Tongue (tissue), 2 donors: ENCODE results near the gene ZNF576. TPM values are rescaled to one million over a fixed set of nuclear protein-coding genes. Genes with fewer than 3 reads are reported as not detected.
"Not testable (repeated sequence)": the region's sequence is repeated elsewhere in the genome, so short reads cannot be mapped to it uniquely, and the experiment has no call there.

Experiments used
- DNase-seq: peaks from one replicate; pipeline ENCODE4 v3.0.0-alpha.2; 2015
- total RNA-seq: library from RNA; depleted of rRNA; stranded (reverse); fragments of >200 nt; gene quantifications from one replicate; pipeline ENCODE4 v1.2.3, GENCODE V29; 2014

Gene ZNF576
- total RNA-seq, 1 donor from 2014 or later = 8.8 TPM

DNA sequence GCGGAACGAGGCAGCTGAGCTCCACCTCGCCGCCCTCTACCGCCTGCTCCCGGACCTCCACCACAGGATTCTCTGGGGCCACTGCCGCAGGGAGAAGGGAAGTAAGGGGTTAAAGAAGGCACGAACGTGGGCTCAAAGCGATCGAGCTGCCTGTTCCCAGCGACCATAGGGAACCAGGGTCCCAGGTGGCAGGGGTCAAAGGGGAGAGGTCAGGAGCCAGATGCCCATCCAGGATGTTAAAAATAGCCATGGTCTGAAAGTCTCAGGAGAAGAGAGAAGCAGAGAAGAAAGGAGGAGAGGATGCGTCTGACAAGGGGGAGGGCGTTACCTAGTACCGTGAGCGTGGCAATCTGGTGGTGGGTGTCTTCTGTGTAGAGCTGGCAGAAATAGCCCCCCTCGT is 30.4 kb downstream of the ZNF576 start:
- DNase-seq = no peak

DNA sequence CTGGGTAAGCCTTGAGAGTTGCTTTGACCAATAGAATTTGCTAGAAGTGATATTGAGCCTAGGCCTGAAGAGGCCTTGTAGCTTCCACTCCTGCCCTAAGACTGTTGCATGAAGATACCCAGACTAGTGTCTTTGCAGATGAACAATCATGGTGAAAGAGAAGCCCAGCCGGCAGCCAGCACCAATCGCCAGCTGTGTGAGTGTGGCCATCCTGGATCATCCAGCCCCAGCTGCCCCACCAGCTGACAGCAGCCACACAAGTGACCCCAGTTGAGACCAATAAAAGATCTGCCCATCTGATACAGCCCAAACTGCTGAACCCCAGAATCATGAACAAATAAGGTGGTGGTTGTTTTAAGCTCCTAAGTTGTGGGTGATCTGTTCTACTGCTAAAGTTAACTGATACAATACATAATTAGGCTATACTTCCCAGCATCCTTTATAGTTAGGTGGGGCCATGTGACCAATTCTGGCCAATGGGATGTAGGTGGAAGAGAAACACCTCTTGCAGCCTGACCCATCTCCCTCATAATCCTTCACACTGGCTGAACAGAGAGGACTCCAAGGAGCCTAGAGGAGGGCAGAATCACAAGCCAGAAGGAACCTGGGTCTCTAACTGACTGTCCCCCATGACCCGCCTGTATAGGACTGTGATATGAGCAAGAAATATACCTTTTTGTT is 32.4 kb downstream of the ZNF576 start:
- no peak for DNase-seq

- DNase-seq = no peak
Measured at GRCh38 chr19:43631491-43631890, 35.1 kb downstream of the ZNF576 start.

GRCh38 chr19:43633520-43633919 is 37.1 kb downstream of the ZNF576 start:
- no peak for DNase-seq

- DNase-seq = no peak
Measured at GRCh38 chr19:43634068-43634467, 37.7 kb downstream of the ZNF576 start.

DNA sequence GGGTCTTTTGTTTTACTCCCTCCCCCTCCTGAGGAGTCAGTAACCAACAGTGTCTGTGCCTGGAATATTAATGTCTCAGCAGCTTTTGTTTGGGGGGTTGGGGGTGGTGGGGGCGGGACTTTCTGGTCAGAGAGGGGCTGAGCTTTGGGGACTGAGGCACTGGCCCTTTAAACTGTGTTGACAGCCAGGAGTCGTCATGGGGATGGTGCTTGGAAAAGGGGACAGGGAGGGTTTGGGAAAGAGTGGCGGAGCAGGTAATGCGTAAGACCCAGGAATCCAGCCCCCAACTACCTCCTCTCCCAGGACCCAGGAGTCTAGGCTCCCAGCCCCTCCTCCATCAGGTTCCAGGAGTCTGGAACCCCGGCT is 38.1 kb downstream of the ZNF576 start:
- peak; percentile 52 for DNase-seq

DNA sequence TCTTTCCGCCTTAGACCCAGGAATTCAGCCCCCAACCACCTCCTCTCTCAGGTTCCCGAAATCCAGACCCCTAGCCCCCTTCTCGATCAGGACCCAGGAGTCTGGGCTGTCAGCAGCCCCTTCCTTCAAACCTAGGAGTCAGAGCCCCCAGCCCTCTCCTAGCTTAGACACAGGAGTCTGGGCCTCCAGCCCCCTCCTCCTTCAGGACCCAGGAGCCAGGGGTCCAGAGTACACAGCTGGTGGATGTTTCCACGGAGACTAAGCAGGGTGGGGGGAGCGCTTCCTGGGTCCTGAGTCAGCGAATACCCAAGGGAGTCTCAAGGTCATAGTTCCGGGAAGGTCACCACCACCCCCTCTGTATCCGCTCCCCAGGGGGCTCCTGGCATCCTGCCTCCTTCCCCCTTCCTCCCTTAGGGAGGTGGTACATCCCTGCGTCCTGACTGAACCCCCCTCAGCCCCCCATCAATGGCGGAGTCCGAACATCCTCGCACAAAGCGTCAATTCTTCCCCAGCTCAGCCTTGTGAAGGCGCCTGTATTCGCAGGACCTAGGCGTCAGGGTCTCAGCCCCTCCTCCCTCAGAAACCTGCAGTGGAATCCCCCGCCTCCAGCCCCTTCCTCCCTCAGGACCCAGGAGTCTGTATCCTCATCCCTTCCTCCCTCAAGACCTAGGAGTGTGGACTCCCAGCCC is 38.6 kb downstream of the ZNF576 start:
- peak; percentile 56 for DNase-seq

GRCh38 chr19:43635561-43635940 is 39.2 kb downstream of the ZNF576 start:
- DNase-seq = not testable (repeated sequence)

DNA sequence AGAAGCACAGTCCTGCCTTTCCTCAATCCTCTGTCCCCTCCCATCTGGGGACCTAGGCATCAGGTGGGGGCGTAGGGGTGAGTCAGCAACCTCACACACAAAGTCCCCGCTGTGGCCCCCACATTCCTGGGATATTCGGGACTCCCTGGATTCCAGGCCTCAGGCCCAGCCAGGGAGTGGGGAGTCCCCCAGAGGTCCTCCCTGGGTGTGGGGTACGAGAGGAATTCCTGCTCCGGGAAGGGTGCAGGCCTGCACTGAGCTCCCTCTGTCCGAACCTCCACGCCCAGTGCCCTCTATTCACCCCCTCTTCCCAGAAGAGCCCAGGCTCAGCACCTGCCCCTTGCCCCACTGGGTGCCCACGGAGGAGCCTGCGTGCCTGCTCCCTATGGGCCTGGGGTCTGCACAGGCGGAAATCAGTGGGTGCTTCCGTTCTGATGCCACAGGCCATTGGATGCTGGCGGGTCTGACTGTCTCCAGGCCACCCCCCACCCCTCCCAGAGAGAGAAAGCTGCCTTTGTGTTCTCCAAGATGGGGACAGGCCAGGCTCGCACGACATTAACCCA is 39.8 kb downstream of the ZNF576 start:
- no peak for DNase-seq

- no peak for DNase-seq
Measured at GRCh38 chr19:43638214-43638994, 42.0 kb downstream of the ZNF576 start.

DNA sequence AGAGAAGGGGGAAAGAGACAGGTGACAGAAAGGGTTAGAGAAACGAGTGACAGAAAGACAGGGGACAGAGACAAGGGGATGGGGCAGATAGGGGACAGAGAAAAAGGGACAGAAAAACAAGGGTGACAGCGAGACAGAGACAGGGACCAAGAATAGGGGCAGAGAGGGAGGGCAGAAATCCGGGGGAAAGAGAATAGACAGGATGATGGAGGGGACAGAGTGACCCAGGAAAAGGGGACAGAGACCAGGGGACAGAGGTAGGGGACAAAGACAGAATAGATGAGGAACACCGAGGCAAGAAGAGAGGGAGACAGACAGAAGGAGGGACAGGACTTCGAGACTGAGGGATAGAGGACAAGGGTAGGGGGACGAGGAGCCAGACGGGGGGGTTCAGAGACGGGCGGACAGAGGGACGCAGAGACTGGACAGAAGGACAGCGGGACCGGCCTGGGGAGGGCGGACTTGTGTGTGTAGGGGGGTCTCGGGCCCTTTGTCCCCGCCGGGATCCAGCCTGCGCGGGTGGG is 42.7 kb downstream of the ZNF576 start:
- DNase-seq = no peak

- peak; percentile 45 for DNase-seq
Measured at GRCh38 chr19:43639519-43640423, 43.4 kb downstream of the ZNF576 start, which contains the start of gene CADM4. Gene CADM4, minus strand, starts transcription at chr19:43639850. Its CDS starts 60 bp downstream, at chr19:43639790.

DNA sequence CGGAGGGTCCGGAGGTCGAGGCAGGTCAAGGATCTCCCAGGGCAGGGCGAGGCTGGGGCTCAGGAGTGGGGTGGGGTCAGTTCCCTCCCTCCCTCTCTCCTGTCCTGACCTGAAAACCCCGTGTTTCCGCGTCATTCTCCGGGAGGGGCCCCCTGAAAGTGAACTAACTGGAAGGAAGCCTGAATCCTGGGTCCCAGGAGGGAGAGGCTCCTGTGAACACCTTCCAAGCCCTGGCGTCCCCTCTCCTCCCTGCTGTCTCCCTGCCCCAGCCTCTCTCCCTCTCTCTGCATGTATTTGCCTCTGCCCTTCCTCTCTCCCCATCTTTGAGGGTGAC is 44.0 kb downstream of the ZNF576 start:
- DNase-seq = no peak

GRCh38 chr19:43641333-43641732 is 44.9 kb downstream of the ZNF576 start:
- DNase-seq = no peak

DNA sequence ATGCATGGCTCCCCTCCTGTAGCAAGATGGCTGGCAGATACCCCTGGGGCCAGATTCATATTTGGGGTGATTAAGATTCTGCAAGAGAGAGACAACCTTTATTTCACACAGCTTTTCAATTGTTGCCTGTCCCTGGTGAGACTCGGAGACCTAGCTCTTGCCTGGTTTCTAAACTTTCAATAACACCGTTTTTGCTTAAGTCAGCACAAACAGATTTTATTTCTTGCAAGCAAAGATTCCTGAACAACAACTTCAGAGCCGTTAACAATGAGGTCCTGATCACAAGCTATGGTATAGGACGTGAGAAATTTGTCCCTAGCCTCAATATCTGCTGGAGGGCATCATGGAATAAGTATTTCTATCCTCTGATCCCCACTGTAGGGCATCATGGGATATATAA is 46.1 kb downstream of the ZNF576 start:
- DNase-seq = no peak

- no peak for DNase-seq
Measured at GRCh38 chr19:43643326-43643725, 46.9 kb downstream of the ZNF576 start.

DNA sequence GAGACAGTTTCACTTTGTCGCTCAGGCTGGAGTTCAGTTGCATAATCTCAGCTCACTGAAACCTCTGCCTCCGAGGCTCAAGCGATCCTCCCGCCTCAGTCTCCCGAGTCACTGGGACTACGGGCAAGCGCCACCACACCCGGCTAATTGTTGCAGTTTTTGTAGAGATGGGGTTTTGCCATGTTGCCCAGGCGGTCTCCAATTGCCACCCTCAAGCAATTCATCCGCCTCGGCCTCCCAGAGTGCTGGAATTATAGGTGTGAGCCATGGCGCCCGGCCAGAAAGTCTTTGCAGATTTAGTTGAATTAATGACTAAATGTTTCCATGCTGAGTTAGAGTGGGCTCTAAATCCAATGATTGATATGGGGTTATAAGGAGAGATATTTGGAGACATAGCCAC is 47.8 kb downstream of the ZNF576 start:
- DNase-seq = no peak

DNA sequence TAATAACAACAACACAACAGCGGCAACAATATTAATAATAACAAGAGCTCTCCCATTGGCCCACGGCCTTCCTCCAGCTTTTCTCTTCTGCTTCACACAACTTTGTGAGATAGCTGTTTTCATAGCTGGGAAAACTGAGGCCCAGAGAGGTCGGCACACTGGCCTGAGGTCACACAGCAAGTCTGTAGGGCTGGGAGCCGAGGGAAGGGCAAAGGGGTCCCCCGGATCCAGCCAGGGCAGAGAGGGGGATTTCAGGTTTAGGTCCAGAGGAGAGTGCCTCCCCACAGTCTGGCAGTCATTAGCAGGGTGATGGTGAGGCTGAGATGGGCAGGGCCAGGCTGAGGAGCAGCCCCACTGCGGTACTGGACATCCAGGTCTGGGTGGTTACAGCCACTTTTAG is 52.2 kb downstream of the ZNF576 start:
- DNase-seq = no peak

GRCh38 chr19:43649514-43649913 is 53.1 kb downstream of the ZNF576 start:
- DNase-seq = no peak

DNA sequence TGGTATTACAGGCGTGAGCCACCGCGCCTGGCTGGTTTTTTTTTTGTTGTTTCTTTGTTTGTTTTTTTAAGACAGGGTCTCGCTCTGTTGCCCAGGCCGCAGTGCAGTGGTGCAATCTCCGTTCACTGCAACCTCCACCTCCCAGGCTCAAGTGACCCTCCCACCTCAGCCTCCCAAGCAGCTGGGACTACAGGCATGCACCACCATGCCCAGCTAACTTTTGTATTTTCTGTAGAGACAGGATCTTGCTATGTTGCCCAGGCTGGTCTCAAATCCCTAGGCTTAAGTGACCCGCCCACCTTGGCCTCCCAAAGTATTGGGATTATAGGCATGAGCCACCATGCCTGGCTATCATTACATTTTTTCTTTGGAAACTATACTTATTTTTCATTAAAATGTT is 53.9 kb downstream of the ZNF576 start:
- DNase-seq = not testable (repeated sequence)
